Uterus (tissue), 4 donors: ENCODE results near the gene NPHP1. TPM values are rescaled to one million over a fixed set of nuclear protein-coding genes. Genes with fewer than 3 reads are reported as not detected.

ENCODE experiments used
- DNase-seq, 2 donors: peaks; one replicate each; pipeline ENCODE4 v3.0.0-alpha.2; 2019 to 2020
- H3K27ac ChIP-seq, 2 donors: fragments of 200-600 bp; sonication (generic); 1 replicate in 1 of 2; 2 replicates in 1 of 2; pipeline ENCODE4 v1.5.1; 2016 to 2018
- H3K27me3 ChIP-seq, 2 donors: fragments of 200-600 bp; sonication (generic); one replicate each; pipeline ENCODE4 v1.5.1; 2018 to 2019; ENCODE audit warnings: control low read depth in 1 of 2
- H3K36me3 ChIP-seq, 2 donors: fragments of 200-600 bp; sonication (generic); one replicate each; pipeline ENCODE4 v1.5.1; 2019; ENCODE audit warnings: control low read depth in 1 of 2
- H3K4me1 ChIP-seq, 2 donors: fragments of 200-600 bp; sonication (generic); one replicate each; pipeline ENCODE4 v1.5.1; 2018 to 2019; ENCODE audit warnings: control low read depth in 1 of 2
- H3K4me3 ChIP-seq, 2 donors: fragments of 200-600 bp; sonication (generic); 1 replicate in 1 of 2; 2 replicates in 1 of 2; pipeline ENCODE4 v1.5.1; 2018 to 2019; ENCODE audit warnings: mild to moderate bottlenecking in 1 of 2
- H3K9me3 ChIP-seq, 2 donors: fragments of 200-600 bp; sonication (generic); one replicate each; pipeline ENCODE4 v1.5.1; 2019; ENCODE audit warnings: control low read depth in 1 of 2
- POLR2A ChIP-seq, 2 donors: fragments of 450-650 bp; IDR thresholded peaks; one replicate each; pipeline ENCODE4 v1.6.1; 2016; ENCODE audit warnings: antibody characterized with exemption in 2 of 2, mild to moderate bottlenecking in 1 of 2, moderate library complexity in 1 of 2
- intact Hi-C: fragments of 100-400 bp; cut with DNase I; formaldehyde crosslinking; loops from one replicate; pipeline ENCODE4 v1.15.1; 2023; ENCODE audit warnings: low total_unique reads
- total RNA-seq, 4 donors: library from RNA; depleted of rRNA in 3 of 4; stranded (reverse); fragments of >200 nt in 3 of 4; gene quantifications; one replicate each; pipeline versions ENCODE4 v1.1.0 to v1.2.4, GENCODE V29; 2014 to 2023
- TF ChIP-seq, protein P1 (sequence below), 4 experiments: fragments of 200-600 bp in 2 of 4; fragments of 450-650 bp in 2 of 4; sonication (generic) in 2 of 4; IDR thresholded peaks; one replicate each; pipeline ENCODE4 v1.5.1; 2016 to 2019; ENCODE audit warnings: antibody characterized with exemption in 4 of 4, mild to moderate bottlenecking in 2 of 4, moderate library complexity in 1 of 4
- donor health status: DM: yes; HTN: yes; CAD: no.

NPHP1 gene
- total RNA-seq, 4 donors from 2014 or later = 9.4 to 35.6 (median 17.2) TPM

GRCh38 chr2:110153416-110153815 lies 51.4 kb downstream of the NPHP1 start:
- H3K27ac ChIP-seq = no peak overlapping the region
- no peaks in the 10 kb centered on the region for H3K27me3 ChIP-seq
- H3K4me1 ChIP-seq = no peaks in the 10 kb centered on the region
- intact Hi-C loops = no loop called here
- no peaks in the 10 kb centered on the region for H3K9me3 ChIP-seq
- no peak overlapping the region for H3K4me3 ChIP-seq
- DNase-seq = no peak
- no peaks in the 10 kb centered on the region for H3K36me3 ChIP-seq
- TF ChIP-seq POLR2A (IDR thresholded peaks at IDR 0.05) = no peak
- TF ChIP-seq, protein P1, sequence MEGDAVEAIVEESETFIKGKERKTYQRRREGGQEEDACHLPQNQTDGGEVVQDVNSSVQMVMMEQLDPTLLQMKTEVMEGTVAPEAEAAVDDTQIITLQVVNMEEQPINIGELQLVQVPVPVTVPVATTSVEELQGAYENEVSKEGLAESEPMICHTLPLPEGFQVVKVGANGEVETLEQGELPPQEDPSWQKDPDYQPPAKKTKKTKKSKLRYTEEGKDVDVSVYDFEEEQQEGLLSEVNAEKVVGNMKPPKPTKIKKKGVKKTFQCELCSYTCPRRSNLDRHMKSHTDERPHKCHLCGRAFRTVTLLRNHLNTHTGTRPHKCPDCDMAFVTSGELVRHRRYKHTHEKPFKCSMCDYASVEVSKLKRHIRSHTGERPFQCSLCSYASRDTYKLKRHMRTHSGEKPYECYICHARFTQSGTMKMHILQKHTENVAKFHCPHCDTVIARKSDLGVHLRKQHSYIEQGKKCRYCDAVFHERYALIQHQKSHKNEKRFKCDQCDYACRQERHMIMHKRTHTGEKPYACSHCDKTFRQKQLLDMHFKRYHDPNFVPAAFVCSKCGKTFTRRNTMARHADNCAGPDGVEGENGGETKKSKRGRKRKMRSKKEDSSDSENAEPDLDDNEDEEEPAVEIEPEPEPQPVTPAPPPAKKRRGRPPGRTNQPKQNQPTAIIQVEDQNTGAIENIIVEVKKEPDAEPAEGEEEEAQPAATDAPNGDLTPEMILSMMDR (IDR thresholded peaks at IDR 0.05) = no peak

DNA sequence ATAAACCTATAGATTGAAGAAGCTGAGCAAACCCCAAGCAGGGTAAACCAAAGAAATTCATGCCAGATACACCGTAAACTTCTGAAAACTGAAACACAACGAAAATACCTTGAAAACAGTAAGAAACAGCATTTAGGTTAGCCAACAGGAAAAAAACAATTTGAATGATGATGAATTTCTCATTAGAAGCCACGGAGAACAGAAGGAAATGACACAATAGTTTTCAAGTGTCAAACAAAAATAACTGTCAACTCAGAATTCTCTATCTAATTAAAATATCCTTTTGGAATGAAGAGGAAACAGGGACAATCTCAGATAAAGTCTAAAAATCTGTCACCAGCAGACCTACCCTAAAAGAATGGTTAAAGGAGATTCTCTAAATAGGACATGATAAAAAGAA lies 51.9 kb downstream of the NPHP1 start:
- Histone ChIP-seq H3K27ac (no peak overlapping the region), H3K36me3 (no peaks in the 10 kb centered on the region), H3K4me3 (no peak overlapping the region), H3K9me3 (no peaks in the 10 kb centered on the region), H3K27me3 (no peaks in the 10 kb centered on the region), H3K4me1 (no peaks in the 10 kb centered on the region)
- DNase-seq = no peak
- no peak for TF ChIP-seq POLR2A (IDR thresholded peaks at IDR 0.05)
- TF ChIP-seq, protein P1 (IDR thresholded peaks at IDR 0.05) = no peak
- intact Hi-C loops = no loop called here

DNA sequence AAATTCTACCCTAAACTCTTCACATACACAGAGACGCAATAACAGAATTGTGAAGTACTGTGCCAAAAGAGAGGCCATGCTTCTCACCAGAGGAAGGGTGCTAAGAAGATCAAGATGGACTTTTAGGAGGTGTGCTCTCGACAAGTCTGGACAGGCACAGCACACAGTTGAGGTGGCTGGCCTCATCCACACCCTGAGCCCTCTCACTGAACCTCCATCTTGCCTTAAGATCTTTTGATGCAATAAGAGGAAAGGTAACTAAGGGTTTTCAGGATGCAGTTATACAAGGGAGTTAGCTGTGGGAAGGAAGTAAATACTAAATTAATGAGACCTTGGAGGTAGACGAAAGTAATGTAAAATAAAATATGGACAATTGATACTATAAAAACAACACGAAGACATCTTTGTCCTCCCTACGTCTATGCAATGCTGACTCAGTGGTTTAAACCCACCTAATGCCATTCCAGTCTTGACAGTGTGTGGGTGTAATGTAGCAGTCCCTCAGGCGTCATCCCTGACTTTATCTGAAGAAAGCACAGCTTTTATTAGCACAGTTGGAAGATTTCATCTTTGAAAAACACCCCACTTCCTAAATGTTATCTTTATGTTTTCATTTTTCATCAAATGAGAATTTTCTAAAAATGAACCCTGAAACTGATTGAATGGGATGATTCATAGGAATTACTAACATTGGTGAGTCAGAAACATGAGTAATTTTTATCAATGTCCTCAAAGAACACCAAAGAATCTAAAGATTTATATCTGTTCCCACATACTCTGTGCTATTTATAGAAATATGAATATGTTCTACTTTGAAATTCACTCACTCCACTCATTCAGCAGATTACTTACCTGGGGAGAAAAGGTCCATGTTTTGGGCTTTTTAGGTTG lies 55.2 kb downstream of the NPHP1 start:
- TF ChIP-seq POLR2A (IDR thresholded peaks at IDR 0.05) = no peak
- TF ChIP-seq, protein P1 (IDR thresholded peaks at IDR 0.05) = no peak
- H3K36me3 ChIP-seq = no peaks in the 10 kb centered on the region
- H3K27ac ChIP-seq = no peak overlapping the region
- no peak overlapping the region for H3K4me3 ChIP-seq
- H3K27me3 ChIP-seq = no peaks in the 10 kb centered on the region
- intact Hi-C loops = no loop called here
- H3K9me3 ChIP-seq = no peaks in the 10 kb centered on the region
- no peak for DNase-seq
- no peaks in the 10 kb centered on the region for H3K4me1 ChIP-seq

GRCh38 chr2:110146945-110147332 lies 57.9 kb downstream of the NPHP1 start:
- H3K4me3 ChIP-seq = no peak overlapping the region
- H3K9me3 ChIP-seq = no peaks in the 10 kb centered on the region
- no peak overlapping the region for H3K27ac ChIP-seq
- no peaks in the 10 kb centered on the region for H3K36me3 ChIP-seq
- H3K27me3 ChIP-seq = no peaks in the 10 kb centered on the region
- no peak for DNase-seq
- TF ChIP-seq, protein P1 (IDR thresholded peaks at IDR 0.05) = no peak
- TF ChIP-seq POLR2A (IDR thresholded peaks at IDR 0.05) = no peak
- H3K4me1 ChIP-seq = no peaks in the 10 kb centered on the region
- intact Hi-C loops = no loop called here

GRCh38 chr2:110146183-110146944 lies 58.4 kb downstream of the NPHP1 start:
- H3K4me1 ChIP-seq = no peaks in the 10 kb centered on the region
- no peak for DNase-seq
- H3K27me3 ChIP-seq = no peaks in the 10 kb centered on the region
- intact Hi-C loops = no loop called here
- H3K4me3 ChIP-seq = no peak overlapping the region
- H3K27ac ChIP-seq = no peak overlapping the region
- no peaks in the 10 kb centered on the region for H3K36me3 ChIP-seq
- TF ChIP-seq POLR2A (IDR thresholded peaks at IDR 0.05) = no peak
- TF ChIP-seq, protein P1 (IDR thresholded peaks at IDR 0.05) = no peak
- H3K9me3 ChIP-seq = no peaks in the 10 kb centered on the region
